ENCODE results near the gene PPP2R3A. TPM values are rescaled to one million over a fixed set of nuclear protein-coding genes. Genes with fewer than 3 reads are reported as not detected.
"Not testable (repeated sequence)": the region's sequence is repeated elsewhere in the genome, so short reads cannot be mapped to it uniquely, and the experiment has no call there.

The PPP2R3A gene
- total RNA-seq, 3 donors from 2014 or later (not counting 1 experiment from before 2014, with no cell fraction given) = 0.35 to 0.43 (median 0.40) TPM

DNA sequence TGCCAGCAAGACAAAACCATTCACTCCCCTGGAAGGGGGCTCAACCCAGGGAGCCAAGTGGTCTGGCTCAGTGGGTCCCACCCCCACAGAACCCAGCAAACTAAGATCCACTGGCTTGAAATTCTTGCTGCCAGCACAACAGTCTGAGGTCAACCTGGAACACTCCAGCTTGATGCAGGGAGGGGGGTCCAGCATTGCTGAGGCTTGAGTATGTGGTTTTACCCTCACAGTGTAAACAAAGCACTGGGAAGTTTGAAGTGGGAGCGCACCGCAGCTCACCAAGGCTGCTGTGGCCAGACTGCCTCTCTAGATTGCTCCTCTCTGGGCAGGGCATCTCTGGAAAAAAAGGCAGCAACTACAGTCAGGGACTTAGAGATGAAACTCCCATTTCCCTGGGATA is 148.9 kb downstream of the PPP2R3A start:
- H3K4me3 Mint-ChIP-seq = no peak overlapping the region
- H3K36me3 ChIP-seq (ENCODE audit: control insufficient read depth, insufficient read depth, low read length) = no peaks in the 10 kb centered on the region
- no peaks in the 10 kb centered on the region for H3K27me3 ChIP-seq (ENCODE audit: control insufficient read depth, insufficient read depth, low read length)
- H3K36me3 Mint-ChIP-seq = no peaks in the 10 kb centered on the region
- intact Hi-C loops (cut with micrococcal nuclease) = no loop called here
- no peak for TF ChIP-seq CTCF (IDR thresholded peaks at IDR 0.05)
- H3K4me1 Mint-ChIP-seq = peaks cover 0 to 7% of the 10 kb centered on the region in 2 donors
- no peaks in the 10 kb centered on the region for H3K4me1 ChIP-seq (ENCODE audit: control insufficient read depth, insufficient read depth, low read length)
- H3K27ac Mint-ChIP-seq = no peak overlapping the region
- H3K27ac ChIP-seq (ENCODE audit: low read length) = no peak overlapping the region
- 57% methylated on average over 2 of the region's 2 CpGs for WGBS (ENCODE audit: insufficient coverage)
- no peak overlapping the region for H3K4me3 ChIP-seq (ENCODE audit: low read length)
- no peaks in the 10 kb centered on the region for H3K27me3 Mint-ChIP-seq (ENCODE audit: low read depth in 2 of 2)
- peaks cover 0 to 3% of the 10 kb centered on the region in 2 donors for H3K9me3 Mint-ChIP-seq
- ATAC-seq (no peak), DNase-seq (no peak)
- no peaks in the 10 kb centered on the region for H3K9me3 ChIP-seq (ENCODE audit: control insufficient read depth, insufficient read depth, low read length)

GRCh38 chr3:136119332-136119731 is 153.8 kb downstream of the PPP2R3A start:
- H3K27me3 ChIP-seq (ENCODE audit: control insufficient read depth, insufficient read depth, low read length); H3K4me1 Mint-ChIP-seq; H3K9me3 ChIP-seq (ENCODE audit: control insufficient read depth, insufficient read depth, low read length); ATAC-seq; H3K27ac ChIP-seq (ENCODE audit: low read length); H3K27me3 Mint-ChIP-seq (ENCODE audit: low read depth in 2 of 2); DNase-seq; H3K27ac Mint-ChIP-seq; H3K36me3 ChIP-seq (ENCODE audit: control insufficient read depth, insufficient read depth, low read length); H3K4me3 ChIP-seq (ENCODE audit: low read length); H3K4me3 Mint-ChIP-seq; H3K9me3 Mint-ChIP-seq; H3K36me3 Mint-ChIP-seq; intact Hi-C loops (cut with micrococcal nuclease); H3K4me1 ChIP-seq (ENCODE audit: control insufficient read depth, insufficient read depth, low read length): not testable (repeated sequence)
- 100% methylated on average over 1 of the region's 1 CpG for WGBS (ENCODE audit: insufficient coverage)

DNA sequence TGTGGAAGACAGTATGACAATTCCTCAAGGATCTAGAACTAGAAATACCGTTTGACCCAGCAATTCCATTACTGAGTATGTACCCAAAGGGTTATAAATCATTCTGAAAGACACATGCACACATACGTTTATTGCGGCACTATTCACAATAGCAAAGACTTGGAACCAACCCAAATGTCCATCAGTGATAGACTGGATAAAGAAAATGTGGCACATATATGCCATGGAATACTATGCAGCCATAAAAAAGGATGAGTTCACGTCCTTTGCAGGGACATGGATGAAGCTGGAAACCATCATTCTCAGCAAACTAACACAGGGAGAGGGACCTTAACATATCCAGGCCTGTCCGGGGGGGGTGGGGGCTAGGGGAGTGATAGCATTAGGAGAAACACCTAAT is 154.3 kb downstream of the PPP2R3A start:
- H3K4me3 ChIP-seq (ENCODE audit: low read length); H3K27me3 ChIP-seq (ENCODE audit: control insufficient read depth, insufficient read depth, low read length); DNase-seq; H3K4me1 Mint-ChIP-seq; H3K9me3 Mint-ChIP-seq; H3K36me3 Mint-ChIP-seq; H3K4me1 ChIP-seq (ENCODE audit: control insufficient read depth, insufficient read depth, low read length); H3K9me3 ChIP-seq (ENCODE audit: control insufficient read depth, insufficient read depth, low read length); H3K27me3 Mint-ChIP-seq (ENCODE audit: low read depth in 2 of 2); H3K36me3 ChIP-seq (ENCODE audit: control insufficient read depth, insufficient read depth, low read length); H3K27ac Mint-ChIP-seq; H3K27ac ChIP-seq (ENCODE audit: low read length); H3K4me3 Mint-ChIP-seq; ATAC-seq; intact Hi-C loops (cut with micrococcal nuclease): not testable (repeated sequence)
- 87% methylated on average over 3 of the region's 5 CpGs for WGBS (ENCODE audit: insufficient coverage)

- no peak for DNase-seq
- H3K9me3 Mint-ChIP-seq = peaks cover 0 to 3% of the 10 kb centered on the region in 2 donors
- 94% methylated on average over 8 of the region's 8 CpGs for WGBS (ENCODE audit: insufficient coverage)
- Histone ChIP-seq H3K9me3 (ENCODE audit: control insufficient read depth, insufficient read depth, low read length) (no peaks in the 10 kb centered on the region), H3K27me3 (ENCODE audit: control insufficient read depth, insufficient read depth, low read length) (no peaks in the 10 kb centered on the region), H3K27ac (ENCODE audit: low read length) (no peak overlapping the region), H3K4me1 (ENCODE audit: control insufficient read depth, insufficient read depth, low read length) (no peaks in the 10 kb centered on the region), H3K4me3 (ENCODE audit: low read length) (no peak overlapping the region), H3K36me3 (ENCODE audit: control insufficient read depth, insufficient read depth, low read length) (no peaks in the 10 kb centered on the region)
- H3K27me3 Mint-ChIP-seq (ENCODE audit: low read depth in 2 of 2) = no peaks in the 10 kb centered on the region
- H3K27ac Mint-ChIP-seq = no peak overlapping the region
- H3K4me3 Mint-ChIP-seq = no peak overlapping the region
- intact Hi-C loops (cut with micrococcal nuclease) = no loop called here
- no peaks in the 10 kb centered on the region for H3K36me3 Mint-ChIP-seq
- H3K4me1 Mint-ChIP-seq = peaks cover 0 to 2% of the 10 kb centered on the region in 2 donors
- TF ChIP-seq CTCF (IDR thresholded peaks at IDR 0.05) = no peak
- no peak for ATAC-seq
These were observed 155.1 kb downstream of the PPP2R3A start for GRCh38 chr3:136120373-136121348.
